Body of pancreas (tissue), 4 donors: Measurements from ENCODE around the gene PALLD. TPM values are rescaled to one million over a fixed set of nuclear protein-coding genes. Genes with fewer than 3 reads are reported as not detected.

Experiments used
- ATAC-seq: fragments of 150-250 bp; one replicate; pipeline ENCODE4 v1.9.1; 2016
- DNase-seq, 4 donors: peaks; one replicate each; pipeline ENCODE4 v3.0.0-alpha.2; 2019
- H3K27ac ChIP-seq, 4 donors: fragments of 200-600 bp; sonication (generic); 1 replicate in 3 of 4; 2 replicates in 1 of 4; pipeline versions ENCODE4 v1.5.1 to v1.6.1; 2016 to 2019; ENCODE audit warnings: mild to moderate bottlenecking in 1 of 4, mixed read lengths in 1 of 4, moderate library complexity in 1 of 4
- H3K27me3 ChIP-seq, 2 donors: fragments of 200-600 bp; sonication (generic); one replicate each; pipeline ENCODE4 v1.6.0; 2016; ENCODE audit warnings: mild to moderate bottlenecking in 1 of 2
- H3K36me3 ChIP-seq, 2 donors: fragments of 200-600 bp; sonication (generic); replicated peaks in 1 of 2; 2 replicates each; pipeline ENCODE4 v1.5.1; 2016; ENCODE audit warnings: low read depth in 2 of 2; ENCODE audit not compliant: insufficient read depth in 1 of 2
- H3K4me1 ChIP-seq: fragments of 200-600 bp; sonication (generic); one replicate; pipeline ENCODE4 v1.6.0; 2016
- H3K4me3 ChIP-seq, 2 donors: fragments of 200-600 bp; sonication (generic); 1 replicate in 1 of 2; 2 replicates in 1 of 2; pipeline ENCODE4 v1.5.1; 2016 to 2019
- H3K9me3 ChIP-seq, 3 donors: fragments of 200-600 bp; sonication (generic); 1 replicate in 2 of 3; 2 replicates in 1 of 3; pipeline ENCODE4 v1.5.1; 2016
- CTCF ChIP-seq, 7 experiments: fragments of 450-650 bp in 4 of 7; fragments of 200-600 bp in 3 of 7; sonication (generic) in 3 of 7; IDR thresholded peaks; one replicate each; pipeline ENCODE4 v1.5.1; 2016 to 2019; ENCODE audit warnings: antibody characterized with exemption in 7 of 7
- POLR2A ChIP-seq, 3 donors: fragments of 450-650 bp; IDR thresholded peaks; one replicate each; pipeline ENCODE4 v1.6.1; 2016; ENCODE audit warnings: antibody characterized with exemption in 3 of 3, mild to moderate bottlenecking in 2 of 3
- WGBS, 2 donors: methylation state at CpG; one replicate each; pipeline ENCODE4 v1.1.5; 2017; 5-methylcytosine and 5-hydroxymethylcytosine counted together
- intact Hi-C: fragments of 100-400 bp; cut with DNase I; formaldehyde crosslinking; loops from one replicate; pipeline ENCODE4 v1.15.1; 2023
- total RNA-seq, 2 donors: library from RNA; depleted of rRNA; stranded (reverse); fragments of >200 nt; gene quantifications; one replicate each; pipeline ENCODE4 v1.1.0, GENCODE V29; 2016

Gene PALLD
- total RNA-seq, 2 donors from 2014 or later: 46.8 to 52.4 TPM

GRCh38 chr4:168535689-168536088 lies 38.8 kb downstream of the PALLD start:
- H3K9me3 ChIP-seq: no peaks in the 10 kb centered on the region
- no peaks in the 10 kb centered on the region for H3K4me1 ChIP-seq
- H3K27me3 ChIP-seq: no peaks in the 10 kb centered on the region
- no peak overlapping the region for H3K4me3 ChIP-seq
- ATAC-seq (no peak), DNase-seq (no peak)
- no peak for TF ChIP-seq POLR2A (IDR thresholded peaks at IDR 0.05)
- no peak for TF ChIP-seq CTCF (IDR thresholded peaks at IDR 0.05)
- 53 to 61% methylated on average over 5 of the region's 5 CpGs for WGBS, 2 donors
- intact Hi-C loops: no loop called here
- no peak overlapping the region for H3K27ac ChIP-seq
- H3K36me3 ChIP-seq: no peaks in the 10 kb centered on the region

- TF ChIP-seq POLR2A (IDR thresholded peaks at IDR 0.05) (no peak), CTCF (IDR thresholded peaks at IDR 0.05) (no peak)
- Histone ChIP-seq H3K27me3 (no peaks in the 10 kb centered on the region), H3K36me3 (no peaks in the 10 kb centered on the region), H3K27ac (no peak overlapping the region), H3K9me3 (no peaks in the 10 kb centered on the region), H3K4me1 (no peaks in the 10 kb centered on the region), H3K4me3 (no peak overlapping the region)
- 53 to 61% methylated on average over 7 of the region's 7 CpGs for WGBS, 2 donors
- intact Hi-C loops: no loop called here
- DNase-seq (no peak), ATAC-seq (no peak)
These were observed 39.6 kb downstream of the PALLD start for GRCh38 chr4:168536448-168536847.

- 96 to 99% methylated on average over 4 of the region's 4 CpGs for WGBS, 2 donors
- Histone ChIP-seq H3K27me3 (no peaks in the 10 kb centered on the region), H3K36me3 (no peaks in the 10 kb centered on the region), H3K4me1 (no peaks in the 10 kb centered on the region), H3K4me3 (no peak overlapping the region), H3K9me3 (no peaks in the 10 kb centered on the region), H3K27ac (no peak overlapping the region)
- ATAC-seq (no peak), DNase-seq (no peak)
- TF ChIP-seq POLR2A (IDR thresholded peaks at IDR 0.05) (no peak), CTCF (IDR thresholded peaks at IDR 0.05) (no peak)
- intact Hi-C loops: no loop called here
These were observed 40.2 kb downstream of the PALLD start for GRCh38 chr4:168537086-168537485.

- H3K27me3 ChIP-seq: no peaks in the 10 kb centered on the region
- DNase-seq (no peak), ATAC-seq (no peak)
- TF ChIP-seq POLR2A (IDR thresholded peaks at IDR 0.05) (no peak), CTCF (IDR thresholded peaks at IDR 0.05) (no peak)
- intact Hi-C loops: no loop called here
- H3K9me3 ChIP-seq: no peaks in the 10 kb centered on the region
- H3K27ac ChIP-seq: no peak overlapping the region
- no peak overlapping the region for H3K4me3 ChIP-seq
- no peaks in the 10 kb centered on the region for H3K4me1 ChIP-seq
- WGBS, 2 donors: 69 to 71% methylated on average over 3 of the region's 3 CpGs
- H3K36me3 ChIP-seq: no peaks in the 10 kb centered on the region
These were observed 40.7 kb downstream of the PALLD start for GRCh38 chr4:168537571-168537970.

- Histone ChIP-seq H3K27ac (no peak overlapping the region), H3K4me3 (no peak overlapping the region), H3K9me3 (no peaks in the 10 kb centered on the region), H3K36me3 (no peaks in the 10 kb centered on the region), H3K4me1 (no peaks in the 10 kb centered on the region), H3K27me3 (no peaks in the 10 kb centered on the region)
- DNase-seq (no peak), ATAC-seq (no peak)
- 70 to 76% methylated on average over 9 of the region's 9 CpGs for WGBS, 2 donors
- intact Hi-C loops: no loop called here
- TF ChIP-seq POLR2A (IDR thresholded peaks at IDR 0.05): no peak
- no peak for TF ChIP-seq CTCF (IDR thresholded peaks at IDR 0.05)
These were observed 41.8 kb downstream of the PALLD start for GRCh38 chr4:168538632-168539031.
